GM12874 (cell line): ENCODE results near the gene CASP2.

Experiments
- CTCF ChIP-seq: IDR thresholded peaks from 2 replicates; pipeline ENCODE4 v1.5.1; 2011; ENCODE audit warnings: low read depth, mild to moderate bottlenecking, control low read depth, low read length, moderate library complexity; ENCODE audit not compliant: insufficient read depth

Gene CASP2

GRCh38 chr7:143245123-143245522 lies 43.0 kb upstream of the CASP2 start:
- TF ChIP-seq CTCF: no peak

GRCh38 chr7:143247372-143247771 lies 40.8 kb upstream of the CASP2 start:
- TF ChIP-seq CTCF: no peak

- no peak for TF ChIP-seq CTCF
These were observed 39.3 kb upstream of the CASP2 start for GRCh38 chr7:143248761-143249354.

GRCh38 chr7:143250199-143250598 lies 38.0 kb upstream of the CASP2 start:
- TF ChIP-seq CTCF: no peak

GRCh38 chr7:143250822-143251221 lies 37.3 kb upstream of the CASP2 start:
- no peak for TF ChIP-seq CTCF

- no peak for TF ChIP-seq CTCF
These were observed 36.1 kb upstream of the CASP2 start for GRCh38 chr7:143252006-143252405.

GRCh38 chr7:143255564-143255963 lies 32.6 kb upstream of the CASP2 start:
- no peak for TF ChIP-seq CTCF
